Measurements from ENCODE around the gene KRT6B.
"Not testable (repeated sequence)": the region's sequence is repeated elsewhere in the genome, so short reads cannot be mapped to it uniquely, and the experiment has no call there.

KRT6B gene

GRCh38 chr12:52452101-52452500, at the start of gene KRT6B:
KRT6B (minus strand) TSS chr12:52452146; CDS start chr12:52452078, 68 bp downstream.
- DNase-seq (ENCODE audit: low read depth): no peak

- peak; percentile 26 for DNase-seq (ENCODE audit: low read depth)
Measured at GRCh38 chr12:52501490-52501889, 49.5 kb upstream of the KRT6B start.

GRCh38 chr12:52500574-52500973, 48.6 kb upstream of the KRT6B start:
- not testable (repeated sequence) for DNase-seq (ENCODE audit: low read depth)

GRCh38 chr12:52499806-52500560, 48.0 kb upstream of the KRT6B start:
- DNase-seq (ENCODE audit: low read depth): peak; percentile 57

- no peak for DNase-seq (ENCODE audit: low read depth)
Measured at GRCh38 chr12:52498946-52499345, 47.0 kb upstream of the KRT6B start.

- no peak for DNase-seq (ENCODE audit: low read depth)
Measured at GRCh38 chr12:52497975-52498374, 46.0 kb upstream of the KRT6B start.

- peak; percentile 86 for DNase-seq (ENCODE audit: low read depth)
Measured at GRCh38 chr12:52496590-52497071, 44.7 kb upstream of the KRT6B start.

GRCh38 chr12:52496054-52496453, 44.1 kb upstream of the KRT6B start:
- peak; percentile 59 for DNase-seq (ENCODE audit: low read depth)

GRCh38 chr12:52495389-52495788, 43.4 kb upstream of the KRT6B start:
- DNase-seq (ENCODE audit: low read depth): peak; percentile 80

GRCh38 chr12:52494518-52494917, 42.6 kb upstream of the KRT6B start:
- DNase-seq (ENCODE audit: low read depth): peak; percentile 97

- no peak for DNase-seq (ENCODE audit: low read depth)
Measured at GRCh38 chr12:52494100-52494499, 42.2 kb upstream of the KRT6B start.

GRCh38 chr12:52493172-52493571, 41.2 kb upstream of the KRT6B start, which contains the start of gene KRT6A:
KRT6A (minus strand) TSS chr12:52493257; CDS start chr12:52493188, 69 bp downstream.
- DNase-seq (ENCODE audit: low read depth): no peak

- not testable (repeated sequence) for DNase-seq (ENCODE audit: low read depth)
Measured at GRCh38 chr12:52492405-52492804, 40.5 kb upstream of the KRT6B start.

GRCh38 chr12:52491495-52491894, 39.5 kb upstream of the KRT6B start:
- not testable (repeated sequence) for DNase-seq (ENCODE audit: low read depth)

GRCh38 chr12:52488736-52489135, 36.8 kb upstream of the KRT6B start:
- no peak for DNase-seq (ENCODE audit: low read depth)

GRCh38 chr12:52487744-52488443, 35.9 kb upstream of the KRT6B start:
- DNase-seq (ENCODE audit: low read depth): not testable (repeated sequence)

- no peak for DNase-seq (ENCODE audit: low read depth)
Measured at GRCh38 chr12:52487211-52487610, 35.3 kb upstream of the KRT6B start.

- DNase-seq (ENCODE audit: low read depth): no peak
Measured at GRCh38 chr12:52486166-52487105, 34.5 kb upstream of the KRT6B start.

- DNase-seq (ENCODE audit: low read depth): no peak
Measured at GRCh38 chr12:52480073-52480472, 28.1 kb upstream of the KRT6B start.

GRCh38 chr12:52477651-52478050, 25.7 kb upstream of the KRT6B start:
- no peak for DNase-seq (ENCODE audit: low read depth)

GRCh38 chr12:52474212-52474611, 22.3 kb upstream of the KRT6B start:
- DNase-seq (ENCODE audit: low read depth): no peak

- peak; percentile 18 for DNase-seq (ENCODE audit: low read depth)
Measured at GRCh38 chr12:52473768-52474167, 21.8 kb upstream of the KRT6B start, which contains the start of gene KRT6C. KRT6C (minus strand) TSS chr12:52473805; CDS start chr12:52473737, 68 bp downstream.
